H1 (cell line): ENCODE results near the gene PPIB. TPM values are rescaled to one million over a fixed set of nuclear protein-coding genes. Genes with fewer than 3 reads are reported as not detected.

Experiments used
- ASH2L ChIP-seq: fragments of 200-600, 300-600 bp; sonication (generic); IDR thresholded peaks from one replicate; pipeline ENCODE4 v1.7.1; 2017; ENCODE audit warnings: low read length
- ATF3 ChIP-seq: IDR thresholded peaks from 2 replicates; pipeline ENCODE4 v1.6.1; 2011; ENCODE audit warnings: low read depth, mild to moderate bottlenecking, low read length; ENCODE audit not compliant: insufficient read depth
- CHD2 ChIP-seq: IDR thresholded peaks from 2 replicates; pipeline ENCODE4 v1.6.1; 2012; ENCODE audit warnings: low read length, improper control_type of control experiment
- RFX5 ChIP-seq: IDR thresholded peaks from 2 replicates; pipeline ENCODE4 v1.6.1; 2011; ENCODE audit warnings: low read depth, low read length, improper control_type of control experiment, borderline replicate concordance
- SP4 ChIP-seq: IDR thresholded peaks from 2 replicates; pipeline ENCODE4 v1.6.1; 2012; ENCODE audit warnings: low read length, inconsistent platforms
- SRF ChIP-seq: IDR thresholded peaks from 2 replicates; pipeline ENCODE4 v1.6.1; 2011; ENCODE audit warnings: mild to moderate bottlenecking, low read depth, low read length, moderate library complexity
- polyA plus RNA-seq, 7 experiments: library from polyadenylated mRNA; depleted of rRNA in 3 of 7; stranded (reverse) in 5 of 7; unstranded in 2 of 7; fragments of >200 nt in 5 of 7; fragments of 200-250 nt in 2 of 7; gene quantifications; 1 replicate in 5 of 7; 2 replicates in 1 of 7; 4 replicates in 1 of 7; pipeline versions ENCODE4 v1.2.1 to v1.2.3, GENCODE V29; 2011 to 2013; ENCODE audit warnings: missing spikeins in 2 of 7, mixed read lengths in 2 of 7
- total RNA-seq: library from RNA; stranded (reverse); fragmentation: NEBNext Ultra II Directional; extraction: Animal tissue kit (Norgen Biotek cat#: 25700); gene quantifications from 2 replicates; pipeline ENCODE4 v1.2.1, GENCODE V29; 2021
- TF ChIP-seq, protein P1 (sequence below), 3 experiments: IDR thresholded peaks; 1 replicate in 2 of 3; 2 replicates in 1 of 3; pipeline versions ENCODE4 v1.5.1 to v1.6.1; 2011; ENCODE audit warnings: low read length in 3 of 3, mild to moderate bottlenecking in 3 of 3, inconsistent platforms in 2 of 3, low read depth in 1 of 3, moderate library complexity in 1 of 3; ENCODE audit not compliant: insufficient read depth in 1 of 3; ENCODE audit errors: control extremely low read depth in 1 of 3
- TF ChIP-seq, protein P2 (sequence below): IDR thresholded peaks from 2 replicates; pipeline ENCODE4 v1.6.1; 2011; ENCODE audit warnings: low read length, improper control_type of control experiment

Gene PPIB
- total and polyA plus RNA-seq, 2 of the 8 experiments (the other 6 are each of a cell fraction or from before 2014, with no cell fraction given): 558 to 579 TPM

DNA sequence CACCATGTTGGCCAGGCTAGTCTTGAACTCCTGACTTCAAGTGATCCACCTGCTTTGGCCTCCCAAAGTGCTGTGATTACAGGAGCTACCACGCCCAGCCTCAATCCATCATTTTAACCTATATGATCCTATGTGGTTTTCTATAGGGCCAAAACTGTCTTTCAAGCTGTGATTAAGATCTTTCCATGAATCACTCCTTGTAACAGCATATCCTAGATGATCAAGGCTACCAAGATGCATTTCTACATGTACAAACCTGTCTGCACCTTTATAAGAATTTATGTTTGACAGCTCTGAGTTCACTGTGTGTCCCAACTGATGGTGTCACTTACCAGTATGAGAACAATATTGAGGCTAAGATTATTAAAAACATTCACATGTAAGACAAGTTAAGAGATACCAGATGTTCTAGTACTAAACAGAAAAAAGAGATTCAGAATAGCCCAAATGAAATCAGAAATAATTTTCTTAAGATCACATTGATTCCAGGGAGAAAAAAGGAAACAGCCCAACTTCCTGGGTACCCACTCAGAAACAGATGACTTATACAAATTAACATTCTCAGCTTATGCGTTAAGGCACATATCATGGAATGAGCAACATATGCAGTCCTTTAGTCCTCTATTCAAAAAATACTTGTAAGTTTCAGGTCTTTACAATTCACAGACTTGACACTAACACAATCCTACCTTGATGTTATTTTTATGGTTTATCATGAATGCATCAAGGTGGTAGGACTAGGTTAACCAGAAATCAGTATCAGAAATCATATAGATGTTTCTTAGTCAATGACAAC is 24.8 kb upstream of the PPIB start (continued):
- no peak for TF ChIP-seq RFX5
- no peak for TF ChIP-seq SP4
- no peak for TF ChIP-seq ASH2L
- no peak for TF ChIP-seq CHD2
- TF ChIP-seq, protein P1, sequence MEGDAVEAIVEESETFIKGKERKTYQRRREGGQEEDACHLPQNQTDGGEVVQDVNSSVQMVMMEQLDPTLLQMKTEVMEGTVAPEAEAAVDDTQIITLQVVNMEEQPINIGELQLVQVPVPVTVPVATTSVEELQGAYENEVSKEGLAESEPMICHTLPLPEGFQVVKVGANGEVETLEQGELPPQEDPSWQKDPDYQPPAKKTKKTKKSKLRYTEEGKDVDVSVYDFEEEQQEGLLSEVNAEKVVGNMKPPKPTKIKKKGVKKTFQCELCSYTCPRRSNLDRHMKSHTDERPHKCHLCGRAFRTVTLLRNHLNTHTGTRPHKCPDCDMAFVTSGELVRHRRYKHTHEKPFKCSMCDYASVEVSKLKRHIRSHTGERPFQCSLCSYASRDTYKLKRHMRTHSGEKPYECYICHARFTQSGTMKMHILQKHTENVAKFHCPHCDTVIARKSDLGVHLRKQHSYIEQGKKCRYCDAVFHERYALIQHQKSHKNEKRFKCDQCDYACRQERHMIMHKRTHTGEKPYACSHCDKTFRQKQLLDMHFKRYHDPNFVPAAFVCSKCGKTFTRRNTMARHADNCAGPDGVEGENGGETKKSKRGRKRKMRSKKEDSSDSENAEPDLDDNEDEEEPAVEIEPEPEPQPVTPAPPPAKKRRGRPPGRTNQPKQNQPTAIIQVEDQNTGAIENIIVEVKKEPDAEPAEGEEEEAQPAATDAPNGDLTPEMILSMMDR (IDR thresholded peaks at IDR 0.05; ENCODE audit: control extremely low read depth in 1 of 3, insufficient read depth in 1 of 3, low read depth in 1 of 3, low read length in 3 of 3): no peak
- TF ChIP-seq, protein P2, sequence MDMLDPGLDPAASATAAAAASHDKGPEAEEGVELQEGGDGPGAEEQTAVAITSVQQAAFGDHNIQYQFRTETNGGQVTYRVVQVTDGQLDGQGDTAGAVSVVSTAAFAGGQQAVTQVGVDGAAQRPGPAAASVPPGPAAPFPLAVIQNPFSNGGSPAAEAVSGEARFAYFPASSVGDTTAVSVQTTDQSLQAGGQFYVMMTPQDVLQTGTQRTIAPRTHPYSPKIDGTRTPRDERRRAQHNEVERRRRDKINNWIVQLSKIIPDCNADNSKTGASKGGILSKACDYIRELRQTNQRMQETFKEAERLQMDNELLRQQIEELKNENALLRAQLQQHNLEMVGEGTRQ: no peak
- TF ChIP-seq ATF3: no peak
- no peak for TF ChIP-seq SRF
- TF ChIP-seq, all 59 proteins: peak for 0
